ENCODE data around the gene CLPX. TPM values are rescaled to one million over a fixed set of nuclear protein-coding genes. Genes with fewer than 3 reads are reported as not detected.

Gene CLPX
- total and polyA plus RNA-seq, 8 donors = 41.0 to 80.5 (median 64.2) TPM

- intact Hi-C loops (cut with DNase I) = no loop called here
- Histone ChIP-seq H3K27me3 (no peaks in the 10 kb centered on the region), H3K9me3 (no peaks in the 10 kb centered on the region), H3K4me3 (no peak overlapping the region), H3K27ac (no peak overlapping the region), H3K36me3 (peaks cover 0 to 38% of the 10 kb centered on the region in 2 donors), H3K4me1 (no peaks in the 10 kb centered on the region)
- DNase-seq (no peak), ATAC-seq (no peak)
- TF ChIP-seq, protein P1, sequence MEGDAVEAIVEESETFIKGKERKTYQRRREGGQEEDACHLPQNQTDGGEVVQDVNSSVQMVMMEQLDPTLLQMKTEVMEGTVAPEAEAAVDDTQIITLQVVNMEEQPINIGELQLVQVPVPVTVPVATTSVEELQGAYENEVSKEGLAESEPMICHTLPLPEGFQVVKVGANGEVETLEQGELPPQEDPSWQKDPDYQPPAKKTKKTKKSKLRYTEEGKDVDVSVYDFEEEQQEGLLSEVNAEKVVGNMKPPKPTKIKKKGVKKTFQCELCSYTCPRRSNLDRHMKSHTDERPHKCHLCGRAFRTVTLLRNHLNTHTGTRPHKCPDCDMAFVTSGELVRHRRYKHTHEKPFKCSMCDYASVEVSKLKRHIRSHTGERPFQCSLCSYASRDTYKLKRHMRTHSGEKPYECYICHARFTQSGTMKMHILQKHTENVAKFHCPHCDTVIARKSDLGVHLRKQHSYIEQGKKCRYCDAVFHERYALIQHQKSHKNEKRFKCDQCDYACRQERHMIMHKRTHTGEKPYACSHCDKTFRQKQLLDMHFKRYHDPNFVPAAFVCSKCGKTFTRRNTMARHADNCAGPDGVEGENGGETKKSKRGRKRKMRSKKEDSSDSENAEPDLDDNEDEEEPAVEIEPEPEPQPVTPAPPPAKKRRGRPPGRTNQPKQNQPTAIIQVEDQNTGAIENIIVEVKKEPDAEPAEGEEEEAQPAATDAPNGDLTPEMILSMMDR (IDR thresholded peaks at IDR 0.05) = no peak
Observed at GRCh38 chr15:65106011-65106590, 79.0 kb downstream of the CLPX start.

- TF ChIP-seq, protein P1 (IDR thresholded peaks at IDR 0.05) = no peak
- Histone ChIP-seq H3K27ac (no peak overlapping the region), H3K9me3 (no peaks in the 10 kb centered on the region), H3K4me1 (no peaks in the 10 kb centered on the region), H3K36me3 (peaks cover 0 to 48% of the 10 kb centered on the region in 2 donors), H3K27me3 (no peaks in the 10 kb centered on the region), H3K4me3 (no peak overlapping the region)
- intact Hi-C loops (cut with DNase I) = no loop called here
- no peak for ATAC-seq
- DNase-seq = no peak
Observed at GRCh38 chr15:65105038-65105437, 80.1 kb downstream of the CLPX start.

- intact Hi-C loops (cut with DNase I) = no loop called here
- no peaks in the 10 kb centered on the region for H3K27me3 ChIP-seq
- H3K27ac ChIP-seq = no peak overlapping the region
- H3K4me3 ChIP-seq = no peak overlapping the region
- ATAC-seq (no peak), DNase-seq (no peak)
- H3K4me1 ChIP-seq = no peaks in the 10 kb centered on the region
- H3K9me3 ChIP-seq = no peaks in the 10 kb centered on the region
- peaks cover 3 to 70% of the 10 kb centered on the region in 2 donors for H3K36me3 ChIP-seq
- TF ChIP-seq, protein P1 (IDR thresholded peaks at IDR 0.05) = no peak
Observed at GRCh38 chr15:65102912-65103311, 82.2 kb downstream of the CLPX start.

DNA sequence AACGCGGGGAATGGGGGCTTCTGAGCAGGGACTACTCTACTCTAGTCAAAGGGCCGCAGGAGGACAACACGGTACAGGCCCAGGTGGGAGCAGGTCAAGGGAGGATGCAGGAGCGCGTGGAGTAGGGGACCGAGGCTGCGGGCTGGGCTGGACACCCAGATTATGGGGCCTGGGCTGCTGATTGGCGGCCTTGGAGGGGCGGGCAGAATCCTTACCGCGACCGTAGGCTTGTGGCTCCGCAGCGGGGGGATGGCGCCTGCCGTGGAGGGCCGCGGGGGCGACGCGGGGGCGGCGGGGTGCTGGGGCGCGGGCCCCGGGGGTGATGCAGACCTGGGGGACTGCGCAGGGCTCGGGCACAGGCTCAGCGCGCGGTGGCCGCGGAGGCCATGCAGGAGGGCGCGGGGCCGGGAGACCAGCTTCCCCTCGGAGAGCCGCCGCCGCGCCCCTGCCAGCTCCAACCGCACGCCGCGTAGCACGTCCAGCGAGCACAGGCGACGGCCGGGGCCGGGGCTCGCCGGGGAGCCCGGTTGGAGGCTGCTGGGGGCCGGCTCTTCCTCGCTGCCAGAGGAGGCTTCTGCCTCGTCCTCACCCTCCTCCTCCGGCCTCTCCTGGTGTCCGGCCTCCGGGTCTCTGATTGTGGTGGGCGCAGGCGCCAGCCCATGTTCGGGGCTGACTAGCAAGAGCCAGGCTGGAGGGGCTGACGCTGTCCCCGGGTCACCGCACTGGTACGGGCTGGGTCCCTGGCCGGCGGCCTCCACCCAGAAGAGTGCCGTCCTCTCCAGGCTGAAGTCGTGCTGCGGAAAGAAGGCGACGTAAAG lies 83.0 kb downstream of the CLPX start:
- no peak for ATAC-seq
- Histone ChIP-seq H3K4me1 (no peaks in the 10 kb centered on the region), H3K4me3 (no peak overlapping the region), H3K27ac (no peak overlapping the region), H3K9me3 (no peaks in the 10 kb centered on the region), H3K36me3 (peaks cover 3 to 78% of the 10 kb centered on the region in 2 donors), H3K27me3 (no peaks in the 10 kb centered on the region)
- TF ChIP-seq, protein P1 (IDR thresholded peaks at IDR 0.05) = no peak
- intact Hi-C loops (cut with DNase I) = no loop called here
- no peak for DNase-seq

DNA sequence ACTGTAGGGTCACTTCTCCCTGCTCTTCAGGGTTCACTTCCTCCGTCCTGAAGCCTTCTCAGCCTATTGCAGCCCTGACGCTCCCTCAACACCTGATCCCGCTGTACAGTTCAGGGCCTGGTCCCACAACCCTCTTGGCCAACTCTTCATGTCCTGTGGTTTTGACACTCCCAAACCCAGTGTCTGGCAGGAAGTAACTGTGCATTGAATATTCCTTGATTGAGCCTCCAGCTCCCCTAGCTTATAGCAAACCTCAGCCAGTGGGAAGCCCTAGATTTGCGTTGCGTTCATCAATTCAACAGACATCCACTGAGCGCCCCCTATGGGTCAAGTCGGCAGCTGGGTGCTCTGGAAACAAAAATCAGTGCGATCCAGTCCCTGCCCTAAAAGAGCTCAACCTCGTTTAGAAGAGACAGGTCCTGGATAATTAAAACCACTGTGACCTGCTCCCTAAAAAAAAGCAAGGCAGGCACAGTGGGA lies 83.7 kb downstream of the CLPX start:
- Histone ChIP-seq H3K27me3 (no peaks in the 10 kb centered on the region), H3K4me3 (no peak overlapping the region), H3K9me3 (no peaks in the 10 kb centered on the region), H3K27ac (no peak overlapping the region), H3K4me1 (no peaks in the 10 kb centered on the region), H3K36me3 (peaks cover 3 to 82% of the 10 kb centered on the region in 2 donors)
- DNase-seq (peak in 3 of 4 donors; percentile 63 to 88 (median 74)), ATAC-seq (peak; percentile 91)
- intact Hi-C loops (cut with DNase I) = no loop called here
- TF ChIP-seq, protein P1 (IDR thresholded peaks at IDR 0.05) = peak; percentile 68 to 79
